HG03442 (cell line): ENCODE results near the gene DPY30.
A peak's percentile ranks its signal among the peaks of the same experiment; 100 is the strongest.

Source experiments
- ATAC-seq: cut with Tn5 transposase; IDR thresholded peaks from one replicate; pipeline ENCODE4 v1.9.1; 2021; ENCODE audit warnings: mild to moderate bottlenecking, moderate library complexity; ENCODE audit not compliant: unreplicated experiment

The DPY30 gene

DNA sequence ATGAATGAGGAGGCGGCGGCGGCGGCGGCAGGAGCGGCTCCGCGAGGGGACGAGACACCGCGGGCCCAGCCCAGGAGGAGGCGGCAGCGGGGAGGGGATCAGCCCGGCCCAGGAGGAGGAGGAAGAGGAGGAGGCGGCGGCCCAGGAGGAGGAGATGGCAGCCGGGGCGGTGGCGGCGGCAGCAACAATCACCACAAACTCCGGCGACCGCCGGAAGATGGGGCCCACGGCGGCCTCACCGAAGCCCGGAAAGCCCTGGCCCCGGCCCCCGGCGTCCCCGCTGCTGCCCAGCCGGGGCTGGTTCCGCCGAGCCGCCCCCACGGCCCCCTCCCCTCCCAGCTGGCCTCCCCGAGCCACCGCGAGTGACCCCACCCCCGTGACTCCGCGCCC, 29.3 kb downstream of the DPY30 start:
- ATAC-seq = peak; percentile 54

DNA sequence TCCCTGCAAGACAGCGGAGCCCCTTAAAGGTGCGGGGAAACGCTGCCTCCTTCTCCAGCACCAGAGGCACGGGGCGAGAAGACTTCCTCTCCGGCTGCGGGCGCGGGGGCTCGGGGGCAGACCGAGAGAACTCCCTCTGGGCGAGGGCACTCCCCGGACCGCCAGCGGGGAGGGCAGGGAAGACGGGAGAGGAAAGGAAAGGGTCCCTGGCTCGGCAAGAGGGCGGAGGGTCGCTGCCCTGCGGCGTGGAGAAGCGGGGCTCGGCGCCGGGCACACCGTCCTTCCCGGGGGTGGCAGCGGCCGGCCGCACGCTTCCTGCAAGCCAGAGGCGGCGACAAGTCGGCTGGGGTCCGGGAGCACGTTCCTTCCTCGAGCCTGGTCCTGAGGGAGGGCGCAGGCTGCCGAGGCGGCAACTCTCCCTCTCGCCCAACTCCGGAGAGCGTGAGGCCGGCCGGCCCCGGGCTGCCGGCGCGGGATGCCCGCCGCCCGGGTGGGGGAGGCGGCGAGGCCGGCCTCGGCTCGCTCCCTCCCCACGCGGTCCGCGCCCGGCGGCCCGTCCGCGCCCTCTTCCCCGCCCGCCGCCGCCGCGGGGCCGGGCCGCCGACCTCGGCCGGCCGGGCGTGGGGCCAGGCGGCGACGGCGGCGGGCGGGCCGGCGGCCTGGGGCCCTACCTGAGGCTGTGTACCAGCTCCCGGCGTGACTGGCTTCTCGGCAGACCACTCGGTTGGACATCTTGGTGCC, 29.9 kb downstream of the DPY30 start:
- peak; percentile 21 for ATAC-seq

DNA sequence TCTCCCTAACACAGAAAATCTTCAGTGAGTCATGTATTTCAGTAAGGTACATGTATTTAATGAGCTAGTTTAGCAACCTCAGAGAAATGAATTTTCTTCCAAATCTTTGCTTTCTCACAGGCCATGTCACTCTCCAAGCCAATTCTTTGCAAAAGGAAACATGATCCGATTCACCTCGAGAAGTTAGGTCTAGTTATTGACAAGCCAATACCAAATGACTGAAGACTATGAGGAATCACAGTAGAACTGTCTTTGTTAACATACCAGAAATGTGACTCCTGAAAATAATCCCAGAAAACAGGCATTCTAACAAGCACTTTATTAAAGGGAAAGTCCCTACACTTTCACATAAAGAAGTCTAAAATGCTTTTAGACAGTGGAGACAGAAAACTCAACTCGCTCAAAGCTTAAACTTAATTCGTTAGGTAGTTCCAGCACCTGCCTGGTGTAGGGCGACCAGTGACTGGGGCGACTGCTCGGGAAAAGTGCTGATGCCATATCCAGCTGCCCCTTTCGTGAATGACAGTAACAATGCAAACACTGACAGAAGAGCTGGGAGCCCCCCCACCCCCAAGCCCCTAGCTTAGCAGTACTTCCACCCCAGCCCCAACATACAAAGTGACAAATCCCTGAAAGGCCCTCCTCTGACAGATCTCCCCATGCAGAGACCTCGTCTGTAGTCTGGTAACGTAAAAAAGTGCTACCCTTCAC, 30.6 kb downstream of the DPY30 start:
- no peak for ATAC-seq

DNA sequence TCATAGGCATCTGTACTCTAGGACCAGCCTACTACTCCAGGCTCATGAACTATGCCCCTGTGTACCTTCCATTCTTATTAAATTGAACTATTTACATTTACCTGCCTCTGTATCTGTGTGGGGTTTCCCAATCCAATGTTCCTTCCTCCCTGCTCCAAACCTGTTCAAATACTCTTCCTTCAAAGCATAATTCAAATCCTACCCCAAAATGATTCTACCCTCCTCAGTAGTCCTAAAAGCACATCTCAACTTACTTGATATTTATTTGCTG, 32.5 kb downstream of the DPY30 start:
- ATAC-seq = no peak

DNA sequence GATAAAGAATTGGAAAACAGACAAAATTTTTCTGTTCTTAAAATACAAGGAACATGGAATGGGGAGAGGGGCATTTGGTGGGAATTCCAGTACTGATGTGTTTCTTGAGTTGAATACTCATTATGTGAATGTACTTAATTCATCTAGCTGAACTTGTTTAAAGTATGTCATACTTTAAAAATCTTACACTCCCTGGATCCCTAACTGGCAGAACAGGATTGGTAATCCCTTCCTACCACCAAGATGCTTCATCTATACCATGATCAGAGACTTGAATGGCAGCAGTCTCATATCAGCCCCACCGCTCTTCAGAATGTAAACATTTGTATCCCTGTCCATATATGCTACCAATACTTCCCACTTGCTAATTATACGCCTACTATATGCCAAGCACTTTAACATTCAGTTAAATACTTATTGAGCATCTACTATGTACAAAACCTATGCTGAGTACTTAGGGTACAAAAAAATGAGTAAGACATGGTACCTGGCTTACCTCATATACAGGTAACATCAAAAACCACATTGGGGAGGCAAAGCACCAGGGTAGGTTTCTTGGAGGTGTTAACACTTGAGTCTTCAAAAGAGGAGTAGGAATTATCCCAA, 34.1 kb downstream of the DPY30 start:
- no peak for ATAC-seq

DNA sequence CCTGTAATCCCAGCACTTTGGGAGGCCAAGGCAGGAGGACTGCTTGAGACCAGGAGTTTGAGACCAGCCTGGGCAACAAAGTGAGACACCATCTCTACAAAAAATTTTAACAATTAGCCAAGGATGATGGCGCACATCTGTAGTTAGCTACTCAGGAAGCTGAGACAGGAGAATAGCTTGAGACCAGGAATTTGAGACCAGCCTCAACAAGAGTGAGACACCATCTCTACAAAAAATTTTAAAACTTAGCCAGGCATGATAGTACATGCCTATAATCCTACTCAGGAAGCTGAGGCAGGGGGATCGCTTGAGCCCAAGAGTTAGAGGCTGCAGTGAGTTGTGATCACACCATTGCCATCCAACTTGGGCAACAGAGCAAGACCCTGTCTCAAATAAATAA, 35.8 kb downstream of the DPY30 start:
- ATAC-seq = no peak

DNA sequence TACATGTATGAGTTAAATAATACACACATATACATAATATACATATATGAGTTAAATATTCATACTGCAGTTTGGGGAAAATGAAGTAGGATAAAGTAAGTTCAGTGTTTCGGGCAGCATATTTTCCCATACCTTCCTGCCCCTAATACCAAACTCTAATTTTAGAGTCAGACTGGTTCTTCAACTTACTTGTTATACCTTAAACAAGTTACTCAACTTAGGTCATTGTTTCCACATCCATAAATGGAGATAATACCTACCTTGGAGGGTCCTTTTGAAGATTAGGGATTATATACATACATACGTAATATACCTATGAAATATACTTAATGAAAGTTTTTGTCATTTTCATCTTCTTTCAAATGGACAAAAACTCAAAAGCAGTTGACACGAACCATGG, 37.2 kb downstream of the DPY30 start:
- no peak for ATAC-seq

DNA sequence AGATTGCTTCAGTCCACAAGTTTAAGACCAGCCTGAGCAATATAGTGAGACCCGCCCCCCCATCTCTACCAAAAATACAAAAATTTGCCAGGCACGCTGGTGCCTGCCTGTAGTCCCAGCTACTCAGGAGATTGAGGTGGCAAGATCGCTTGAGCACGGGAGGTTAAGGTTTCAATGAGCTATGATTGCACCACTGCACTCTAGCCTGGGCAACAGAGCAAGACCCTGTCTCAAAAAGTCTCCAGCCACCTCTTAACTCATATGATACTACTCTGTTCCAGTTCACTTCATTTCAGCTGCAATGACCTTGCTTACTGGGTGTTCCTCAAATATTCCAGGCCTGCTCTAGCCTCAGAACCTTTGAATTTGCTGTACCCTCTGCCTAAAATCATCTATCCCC, 40.2 kb downstream of the DPY30 start:
- no peak for ATAC-seq

DNA sequence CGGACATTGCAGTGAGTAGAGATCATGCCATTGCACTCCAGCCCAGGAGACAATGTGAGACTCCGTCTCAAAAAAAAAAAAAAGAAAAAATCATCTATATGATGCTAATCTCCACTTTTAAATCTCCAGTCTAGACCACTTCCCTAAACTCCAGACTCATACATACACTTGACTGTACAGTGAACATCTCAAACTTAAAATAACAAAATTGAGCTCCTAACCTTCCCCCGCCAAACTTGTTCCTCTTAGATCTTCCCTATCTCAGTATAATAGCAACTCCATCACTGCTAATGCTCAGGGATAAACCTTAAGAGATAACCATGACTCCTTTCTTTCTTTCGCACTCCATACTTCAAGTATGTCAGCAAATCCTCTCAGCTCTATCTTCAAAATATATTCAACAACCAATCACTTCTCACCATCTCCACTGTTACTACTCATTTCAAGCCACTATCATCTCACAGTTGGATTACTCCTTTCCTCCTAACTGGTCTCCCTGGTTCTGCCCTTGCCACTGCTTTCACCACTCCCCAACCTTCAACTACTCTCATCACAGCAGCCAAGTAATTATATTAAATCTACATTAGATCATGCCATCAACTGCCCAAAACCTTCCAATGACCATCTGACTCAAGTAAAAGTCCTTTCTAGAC, 40.7 kb downstream of the DPY30 start:
- no peak for ATAC-seq

DNA sequence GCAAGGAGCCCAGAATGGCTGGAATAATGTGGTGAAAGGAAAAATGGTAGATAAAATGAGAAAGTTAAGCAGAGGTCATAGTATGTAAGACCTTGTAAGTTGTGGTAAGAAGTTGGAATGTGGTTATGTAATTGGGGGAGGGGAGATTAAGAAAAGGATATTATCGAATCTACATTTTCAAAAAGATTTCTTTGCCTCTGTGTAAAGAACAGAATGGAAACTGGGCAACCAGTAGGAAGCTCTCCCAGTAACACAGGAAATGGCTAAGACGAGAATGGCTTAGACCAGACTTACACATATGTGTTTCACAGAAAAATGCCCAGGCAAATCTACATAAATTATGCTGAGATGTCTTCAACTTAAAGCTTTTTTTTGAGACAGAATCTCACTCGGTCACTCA, 42.0 kb downstream of the DPY30 start:
- no peak for ATAC-seq

DNA sequence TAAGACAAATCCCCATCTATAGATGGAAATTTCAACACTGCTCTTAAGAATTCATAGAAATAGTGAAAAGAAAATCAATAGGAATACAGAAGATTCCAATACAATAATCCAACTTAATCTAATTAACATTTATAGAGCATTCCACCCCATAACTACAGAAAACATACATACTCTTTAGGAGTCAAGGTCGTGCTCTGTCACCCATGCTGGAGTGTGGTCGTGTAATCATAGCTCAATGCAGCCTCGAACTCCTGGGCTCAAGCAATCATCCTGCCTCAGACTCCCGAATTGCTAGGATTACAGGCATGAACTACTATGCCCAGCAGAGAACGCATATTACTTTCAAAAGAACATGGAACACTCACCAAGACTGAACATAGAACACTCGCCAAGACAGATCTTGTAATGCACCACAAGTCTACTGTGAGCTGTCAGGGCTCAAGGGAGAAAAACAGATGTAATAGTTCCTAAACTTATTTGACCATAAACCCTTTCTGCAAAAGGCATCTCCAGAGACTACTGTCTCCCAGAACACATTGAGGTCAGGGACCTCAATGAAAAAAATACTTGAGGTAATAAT, 42.9 kb downstream of the DPY30 start:
- no peak for ATAC-seq

DNA sequence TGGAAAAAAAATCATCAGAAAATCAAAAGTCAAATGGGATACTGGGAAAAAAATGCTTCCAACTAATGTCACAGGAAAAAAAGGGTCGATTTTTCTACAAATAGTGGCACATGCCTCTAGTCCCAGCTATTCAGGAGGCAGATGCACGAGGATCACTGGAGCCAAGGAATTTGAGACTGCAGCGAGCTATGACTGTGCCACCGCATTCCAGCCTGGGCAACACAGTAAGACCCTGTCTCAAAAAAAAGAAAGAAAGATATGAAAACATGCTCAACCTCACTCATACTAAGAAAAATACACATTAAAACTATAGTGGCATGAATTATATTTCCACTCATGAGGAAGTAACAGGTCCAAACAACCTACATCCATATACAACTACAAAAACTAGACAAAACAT, 46.7 kb downstream of the DPY30 start:
- ATAC-seq = no peak

DNA sequence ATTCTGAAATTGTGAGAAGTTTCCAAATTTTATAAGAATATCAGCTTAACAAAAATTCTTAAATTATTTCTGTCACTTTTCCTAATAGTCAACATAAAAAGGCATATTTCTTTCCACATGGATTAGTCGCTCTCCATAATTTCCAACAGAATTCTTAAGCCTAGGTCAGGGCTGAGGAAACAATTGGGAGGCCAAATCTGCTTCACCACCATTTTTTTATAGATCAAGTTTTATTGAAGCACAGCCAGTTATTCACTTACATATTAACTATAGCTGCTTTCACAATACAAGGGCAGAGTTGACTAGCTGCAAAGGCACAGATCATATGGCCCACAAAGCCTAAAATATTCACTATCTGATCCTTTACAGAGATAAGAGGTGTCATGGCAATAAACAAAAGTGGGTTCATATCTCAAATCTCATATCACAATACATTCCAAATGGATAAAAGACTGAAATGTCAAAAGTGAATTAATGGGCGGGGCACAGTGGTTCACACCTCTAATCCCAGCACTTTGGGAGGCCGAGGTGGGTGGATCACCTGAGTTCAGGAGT, 47.5 kb downstream of the DPY30 start:
- no peak for ATAC-seq

DNA sequence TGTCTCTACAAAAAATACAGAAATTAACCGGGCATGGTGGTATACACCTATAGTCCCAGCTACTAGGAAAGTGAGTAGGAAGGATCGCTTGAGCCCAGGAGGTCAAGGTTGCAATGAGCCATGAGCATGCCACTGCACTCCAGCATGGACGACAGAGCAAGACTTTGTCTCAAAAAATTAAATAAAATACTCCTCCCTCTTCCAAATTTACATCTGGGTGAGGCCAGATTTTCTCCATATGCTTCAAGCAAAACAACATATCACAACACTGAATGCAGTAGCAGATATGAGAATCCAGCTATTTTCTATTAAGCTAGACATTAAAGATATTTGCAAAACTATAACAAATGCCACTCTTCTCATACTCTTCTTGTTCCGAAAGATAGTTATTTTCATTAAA, 49.7 kb downstream of the DPY30 start:
- no peak for ATAC-seq

DNA sequence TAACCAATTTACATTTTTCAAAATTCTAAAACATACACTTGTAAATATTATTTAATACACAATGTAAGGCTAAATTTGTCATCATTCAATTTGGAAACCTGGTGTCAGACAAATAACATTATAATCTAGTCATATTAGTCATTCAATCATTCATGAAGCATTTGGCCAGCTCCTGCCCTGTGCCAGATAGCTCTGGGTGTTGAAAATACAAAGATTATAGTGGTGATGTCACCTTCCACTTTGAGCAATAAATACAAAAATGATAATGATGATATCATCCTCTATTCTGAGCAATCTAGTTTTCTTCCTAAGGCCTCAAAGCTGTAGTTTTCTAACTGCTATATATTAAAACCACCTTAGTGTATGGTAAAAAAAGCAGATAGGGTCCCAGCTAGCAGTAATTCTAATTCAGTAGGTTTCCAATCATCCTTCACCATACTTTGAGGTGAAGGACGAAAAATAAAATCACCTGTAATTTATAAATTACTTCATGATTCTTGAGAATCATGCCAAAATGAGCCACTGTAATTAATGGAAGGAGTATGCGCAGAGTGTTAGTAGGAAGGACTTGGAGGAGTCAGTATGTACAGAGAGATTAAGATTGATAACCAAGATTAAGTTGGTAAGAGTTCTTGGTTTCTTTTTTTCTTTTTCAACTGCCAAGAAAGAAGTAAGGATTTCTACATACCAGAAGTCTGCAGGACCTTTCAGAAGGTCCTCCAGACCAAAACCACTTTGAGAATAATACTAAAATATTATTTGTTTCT, 52.0 kb downstream of the DPY30 start:
- ATAC-seq = no peak

DNA sequence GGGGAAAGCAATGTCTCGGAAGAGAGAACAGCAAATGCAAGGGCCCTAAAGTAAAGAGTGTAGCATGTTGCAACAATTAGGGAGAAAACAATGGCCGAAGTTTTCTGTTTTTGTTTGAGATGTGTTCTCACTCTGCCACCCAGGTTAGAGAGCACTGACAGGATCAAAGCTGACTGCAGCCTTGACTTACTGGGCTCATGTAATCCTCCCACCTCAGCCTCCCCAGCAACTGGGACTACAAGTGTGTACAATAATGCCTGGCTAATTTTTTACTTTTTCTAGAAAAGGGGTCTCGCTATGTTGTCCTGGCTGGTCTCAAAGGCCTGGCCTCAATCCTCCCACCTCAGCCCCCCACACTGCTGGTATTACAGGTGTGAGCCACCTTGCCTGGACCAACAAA, 52.7 kb downstream of the DPY30 start:
- ATAC-seq = no peak

DNA sequence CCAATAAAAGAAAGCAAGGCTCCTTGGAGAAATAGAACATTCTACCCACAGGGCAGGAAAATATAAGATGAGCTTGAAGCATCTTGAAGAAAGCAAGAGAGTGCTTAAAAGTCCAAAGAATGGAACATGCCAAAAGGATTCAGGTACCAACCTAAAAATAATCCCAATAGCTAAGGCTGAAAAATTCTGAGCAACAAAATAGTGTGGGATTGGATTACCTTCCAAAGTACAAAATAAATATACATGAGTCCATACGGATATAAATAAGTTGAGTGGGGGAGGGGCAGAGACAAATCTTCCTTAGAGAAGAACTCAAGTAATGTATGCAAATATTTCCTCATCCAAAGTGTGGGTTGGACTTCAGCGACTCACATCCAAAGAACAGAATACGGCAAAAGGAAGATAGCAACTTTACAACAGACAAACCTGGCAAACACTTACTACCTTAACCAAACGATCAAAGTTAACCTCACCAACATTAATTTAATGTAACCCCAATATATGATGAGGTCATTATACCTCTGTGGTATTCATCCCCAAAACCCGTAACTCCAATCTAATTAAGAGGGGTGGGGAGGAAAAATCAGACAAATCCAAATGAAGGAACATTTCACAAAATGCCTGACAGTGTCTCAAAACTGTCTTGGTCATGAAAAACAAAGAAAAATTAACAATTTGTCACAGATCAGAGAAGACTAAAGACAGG, 55.7 kb downstream of the DPY30 start:
- ATAC-seq = no peak

DNA sequence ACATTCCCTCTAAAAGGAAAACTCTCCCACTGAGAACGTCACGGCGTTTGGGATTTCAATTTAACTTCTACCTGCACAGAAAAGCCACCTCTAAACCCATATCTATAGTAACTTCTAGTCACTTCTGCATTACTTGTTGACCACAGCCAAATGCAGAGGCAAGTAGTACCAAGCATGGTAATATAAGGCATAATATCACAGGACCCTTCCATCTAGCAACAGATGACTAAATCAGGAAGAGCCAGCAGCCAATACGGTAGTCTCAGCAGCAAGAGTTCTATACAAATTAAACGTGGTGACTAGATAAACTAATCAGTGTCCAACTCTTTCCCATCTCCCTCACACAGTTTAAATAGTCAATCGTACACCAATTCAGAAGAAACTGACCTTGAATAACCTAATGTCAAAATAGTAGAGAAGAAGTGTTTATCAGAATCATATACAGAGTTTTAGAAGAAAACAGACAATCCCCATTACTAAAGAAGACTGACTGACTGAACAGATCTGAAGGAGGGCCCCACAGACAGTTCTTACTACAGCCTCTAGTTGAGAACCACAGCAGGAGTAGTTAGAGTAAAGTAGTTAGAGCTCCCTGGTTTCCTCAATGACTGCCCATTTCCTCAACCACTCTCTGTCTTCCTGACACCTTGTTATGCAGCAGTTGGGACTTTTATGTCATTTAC, 58.8 kb downstream of the DPY30 start:
- ATAC-seq = peak; percentile 99

DNA sequence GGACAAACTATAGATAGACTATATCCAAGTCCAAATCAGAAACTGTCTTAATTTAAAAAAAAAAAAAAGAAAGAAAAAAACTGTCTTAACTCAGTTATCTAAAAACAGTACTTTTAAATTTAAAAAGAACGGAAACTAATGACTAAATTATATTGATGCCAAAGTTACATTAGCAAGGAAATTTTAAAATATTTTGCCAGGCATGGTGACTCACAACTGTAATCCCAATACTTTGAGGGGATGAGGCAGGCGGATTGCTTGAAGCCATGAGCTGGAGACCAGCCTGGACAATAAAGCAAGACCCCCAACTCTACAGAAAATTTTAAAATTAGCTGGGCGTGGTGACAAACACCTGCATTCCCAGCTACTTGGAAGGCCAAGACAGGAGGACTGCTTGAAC, 59.6 kb downstream of the DPY30 start:
- no peak for ATAC-seq
